GM19324 (cell line): ENCODE measurements around the gene SUSD4.

Experiments used
- ATAC-seq: cut with Tn5 transposase; IDR thresholded peaks from one replicate; pipeline ENCODE4 v1.9.1; 2021; ENCODE audit warnings: mild to moderate bottlenecking, moderate library complexity; ENCODE audit not compliant: unreplicated experiment, low FRiP score

The SUSD4 gene

DNA sequence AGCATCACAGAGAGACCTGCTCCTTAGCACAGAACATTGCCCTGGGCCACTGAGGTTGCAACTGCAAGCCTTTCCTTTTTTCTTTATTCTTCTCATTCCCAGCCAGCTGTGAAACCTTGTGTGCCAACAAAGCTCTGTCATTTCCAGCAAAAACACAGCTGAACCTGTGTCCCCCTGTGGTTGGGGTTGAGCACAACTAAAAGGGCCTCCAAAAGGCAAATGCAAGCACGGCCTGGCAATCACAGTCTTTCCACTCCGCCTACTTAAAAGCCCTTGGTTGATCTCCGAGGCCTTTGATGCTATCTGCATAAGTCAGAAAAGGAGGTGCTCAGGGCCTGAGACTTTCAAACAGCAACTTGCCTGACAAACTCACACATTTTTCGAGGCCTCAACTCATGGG lies 32.7 kb downstream of the SUSD4 start:
- ATAC-seq, result no peak

DNA sequence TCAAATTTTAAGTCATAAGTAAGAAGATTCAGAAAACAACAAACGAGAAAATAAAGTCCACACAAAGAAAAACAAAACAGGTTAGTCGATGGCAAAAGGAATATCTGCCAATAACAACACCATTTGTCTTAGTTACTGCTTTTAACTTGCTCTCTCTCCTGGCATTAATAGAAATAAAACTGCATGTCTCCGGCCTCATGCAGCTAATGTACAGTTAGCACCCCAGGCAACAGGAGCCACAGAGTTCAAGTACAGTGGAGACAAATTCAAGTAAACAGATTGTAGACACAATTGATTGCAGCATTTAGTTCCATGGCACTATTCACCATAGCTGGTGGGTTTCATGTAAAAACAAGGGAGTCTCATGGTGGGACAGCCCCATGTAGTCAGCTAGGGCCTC lies 33.5 kb downstream of the SUSD4 start:
- no peak for ATAC-seq

DNA sequence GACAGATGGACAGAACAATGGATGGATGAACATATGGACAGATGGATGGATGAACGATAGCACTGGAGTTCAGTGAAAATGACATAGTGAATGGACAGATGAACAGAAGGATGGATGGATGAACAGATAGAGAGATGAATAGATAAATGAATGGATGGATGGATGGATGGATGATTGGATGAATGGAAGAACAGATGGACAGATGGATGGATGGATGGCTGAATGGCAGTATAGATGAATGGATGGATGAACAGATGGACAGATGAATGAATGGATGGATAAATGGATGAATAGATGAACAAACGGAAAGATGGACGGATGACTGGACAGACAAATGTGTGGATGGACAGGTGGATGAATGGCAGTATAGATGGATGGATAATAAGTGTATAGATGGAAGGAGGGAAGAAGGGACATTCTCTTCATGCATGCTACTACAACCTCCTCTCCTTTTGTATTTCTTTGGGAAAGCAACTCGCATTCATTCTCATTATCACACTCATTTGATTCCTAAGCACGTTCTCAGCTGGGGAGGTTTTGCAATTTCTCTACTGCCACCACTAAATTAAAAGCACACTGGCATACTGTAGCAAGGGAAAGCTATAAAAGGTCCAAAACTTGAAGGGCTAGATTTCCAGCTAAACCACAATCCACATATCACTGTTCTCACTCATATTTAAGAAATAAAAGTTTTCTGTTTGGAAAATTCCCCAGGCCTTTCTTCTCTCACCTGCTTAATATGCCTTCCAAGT lies 34.1 kb downstream of the SUSD4 start:
- no peak for ATAC-seq

DNA sequence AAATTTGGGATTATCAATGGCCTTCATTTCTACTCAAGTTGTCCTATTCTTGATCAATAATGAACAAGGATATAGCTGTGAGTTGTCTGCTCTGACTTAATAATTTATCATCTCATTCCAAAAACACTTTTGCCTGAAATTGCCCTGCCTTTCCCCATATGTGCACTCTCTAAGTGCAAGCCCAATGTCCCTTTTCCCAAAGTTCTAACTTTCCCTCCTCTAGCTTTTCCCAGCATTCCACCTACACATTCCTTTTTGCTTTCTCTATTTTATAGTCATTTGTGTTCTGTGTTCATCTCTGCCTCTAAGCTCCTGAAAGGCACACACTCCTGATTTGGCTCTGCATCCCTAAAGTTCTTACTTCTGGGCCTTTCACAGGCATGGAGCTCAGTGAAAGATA lies 34.7 kb downstream of the SUSD4 start:
- ATAC-seq, result no peak

DNA sequence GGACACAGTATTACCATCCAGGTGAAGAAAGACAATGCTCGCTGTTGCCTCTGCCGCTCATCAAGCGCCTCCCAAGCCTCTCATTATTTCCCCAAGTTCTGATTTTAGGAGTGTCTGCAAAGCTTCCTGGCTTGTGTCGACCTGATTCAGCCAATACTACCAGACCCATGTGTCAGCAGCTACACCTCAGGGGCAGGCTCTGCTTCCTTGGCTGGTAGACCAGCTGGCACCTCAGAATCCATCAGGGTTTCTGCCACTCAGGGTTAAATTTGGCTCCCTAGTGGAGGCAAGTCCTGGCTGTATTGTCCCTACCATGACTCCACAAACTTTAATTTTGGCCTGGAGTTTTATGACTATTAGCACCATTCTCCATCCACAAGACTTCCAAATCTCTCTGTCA lies 35.4 kb downstream of the SUSD4 start:
- no peak for ATAC-seq

DNA sequence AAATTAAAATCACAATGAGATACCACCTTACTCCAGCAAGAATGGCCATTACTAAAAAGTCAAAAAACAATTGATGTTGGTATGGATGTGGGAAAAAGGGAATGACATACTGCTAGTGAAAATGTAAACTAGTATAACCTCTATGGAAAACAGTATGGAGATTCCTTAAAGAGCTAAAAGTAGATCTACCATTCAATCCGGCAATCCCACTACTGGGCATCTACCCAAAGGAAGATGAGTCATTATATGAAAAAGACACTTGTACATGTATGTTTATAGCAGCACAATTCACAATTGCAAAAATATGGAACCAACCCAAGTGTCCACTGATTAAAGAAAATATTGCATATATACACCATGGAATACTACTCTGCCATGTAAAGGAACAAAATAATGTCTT lies 37.2 kb downstream of the SUSD4 start:
- no peak for ATAC-seq

DNA sequence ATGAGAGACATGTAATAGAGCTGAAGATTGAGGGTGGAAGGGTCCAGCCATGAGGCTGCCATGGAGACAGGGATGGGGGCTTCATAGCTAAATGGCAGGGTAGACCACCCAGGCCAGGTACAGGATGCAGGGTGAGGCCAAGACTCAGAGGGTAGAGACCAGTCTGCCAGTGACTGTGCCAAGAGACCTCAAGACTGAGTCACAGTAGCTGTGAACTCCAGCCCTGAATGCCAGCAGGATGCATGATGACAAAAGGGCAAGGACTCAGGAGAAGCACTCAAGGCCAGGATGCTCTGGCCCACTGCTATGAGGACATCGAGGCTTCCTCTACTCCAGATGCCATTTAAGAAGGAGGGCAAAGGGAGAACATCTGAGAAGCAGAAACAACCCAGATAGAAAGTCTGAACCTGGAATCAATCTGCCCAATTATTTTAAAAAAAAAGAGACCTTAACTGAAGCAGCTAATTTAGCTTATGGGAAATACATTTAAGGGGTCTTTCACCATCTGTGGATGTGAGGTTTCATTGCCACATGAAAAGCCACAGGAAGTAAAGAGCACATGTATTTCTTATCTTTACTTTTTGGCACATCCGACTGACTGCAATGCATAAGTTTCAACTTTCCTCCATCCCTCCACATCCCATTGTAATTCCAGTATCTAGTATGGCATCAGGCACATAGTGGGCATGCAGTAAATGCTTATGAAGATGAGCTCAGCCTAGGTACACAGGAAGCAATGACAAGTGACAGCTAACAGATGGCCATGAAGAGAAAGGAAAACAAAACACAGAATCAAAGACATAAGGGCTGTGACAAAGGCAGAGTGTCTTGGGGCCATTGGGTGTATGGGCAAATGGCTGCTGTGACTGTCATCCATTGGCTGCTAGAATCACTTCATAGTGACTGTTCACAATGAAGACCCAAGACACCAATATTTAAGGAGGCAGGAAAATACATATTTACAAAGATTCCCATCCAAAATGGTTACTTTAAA lies 40.2 kb downstream of the SUSD4 start:
- no peak for ATAC-seq

DNA sequence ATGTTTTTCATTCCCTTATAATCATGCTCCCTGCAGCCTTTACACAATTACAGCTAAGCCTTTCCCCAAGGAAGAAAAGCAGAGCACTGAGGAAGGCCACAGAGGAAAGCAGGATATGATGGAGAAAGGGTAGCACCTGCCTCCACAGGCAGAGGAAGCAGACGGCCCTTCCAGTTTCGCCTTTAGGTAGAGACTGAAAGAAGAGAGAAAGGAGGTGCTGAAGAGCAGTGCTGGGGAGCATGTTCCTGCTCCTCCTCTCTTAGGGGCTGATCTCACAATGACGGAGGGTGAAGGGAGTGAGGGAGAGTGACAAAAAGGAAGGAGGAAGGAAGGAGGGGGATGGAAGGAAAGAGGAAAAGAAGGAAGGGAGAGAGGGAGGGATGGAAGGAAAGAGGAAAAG lies 41.1 kb downstream of the SUSD4 start:
- ATAC-seq, result no peak

- ATAC-seq, result no peak
These were observed 43.0 kb downstream of the SUSD4 start for GRCh38 chr1:223320959-223321358.

DNA sequence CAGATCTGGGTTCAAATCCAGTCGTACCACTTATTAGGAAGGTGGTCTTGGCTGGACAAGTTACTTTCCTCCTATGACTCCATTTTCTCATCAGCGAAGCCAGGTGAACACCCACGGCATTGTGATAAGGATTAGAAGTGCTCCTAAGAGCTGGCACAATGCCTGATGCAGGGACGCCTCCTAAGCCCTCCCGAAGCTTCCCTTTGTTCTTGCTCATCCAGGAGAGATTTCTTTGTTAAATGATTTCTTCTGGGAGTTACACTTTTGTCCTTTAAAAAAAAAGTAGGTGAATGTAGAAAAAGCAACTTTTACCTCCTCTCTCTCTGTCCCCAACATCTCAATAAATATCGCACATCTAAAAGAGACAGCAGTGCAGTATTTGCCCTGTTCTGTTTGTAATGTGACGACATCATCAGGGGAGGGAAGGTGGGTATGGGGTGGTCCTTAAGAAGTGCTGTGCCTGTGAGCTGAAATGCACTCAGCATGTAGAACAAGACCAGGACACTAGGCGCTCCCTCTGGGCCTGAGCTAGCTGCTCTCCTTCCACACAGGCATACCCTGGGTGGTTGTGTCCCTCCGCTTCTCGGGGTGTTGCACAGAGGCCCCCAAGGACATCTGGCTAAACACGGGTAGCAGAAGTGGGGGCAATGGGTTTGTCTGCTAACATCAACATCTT lies 43.9 kb downstream of the SUSD4 start:
- no peak for ATAC-seq

DNA sequence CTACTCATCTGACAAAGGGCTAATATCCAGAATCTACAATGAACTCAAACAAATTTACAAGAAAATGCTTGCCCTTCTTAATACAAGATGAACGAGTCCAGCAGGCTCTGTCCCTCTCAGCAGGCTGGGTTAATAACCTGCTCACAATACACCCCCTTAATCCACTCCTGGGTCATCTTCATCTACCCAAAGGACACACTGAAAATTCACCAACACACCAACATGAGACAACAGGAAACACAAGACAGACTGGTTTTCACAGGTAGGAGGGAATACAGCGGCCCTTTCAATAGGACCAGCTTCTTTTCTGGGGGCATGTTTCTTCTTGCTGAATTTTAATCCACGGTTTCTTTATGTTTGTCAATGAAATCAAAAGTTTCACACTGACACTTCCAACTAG lies 44.6 kb downstream of the SUSD4 start:
- ATAC-seq, result no peak

GRCh38 chr1:223316082-223316481 lies 47.9 kb downstream of the SUSD4 start:
- ATAC-seq, result no peak

GRCh38 chr1:223315665-223316064 lies 48.3 kb downstream of the SUSD4 start:
- ATAC-seq, result no peak

GRCh38 chr1:223313415-223313754 lies 50.6 kb downstream of the SUSD4 start:
- ATAC-seq, result no peak

- no peak for ATAC-seq
These were observed 51.1 kb downstream of the SUSD4 start for GRCh38 chr1:223312705-223313414.

DNA sequence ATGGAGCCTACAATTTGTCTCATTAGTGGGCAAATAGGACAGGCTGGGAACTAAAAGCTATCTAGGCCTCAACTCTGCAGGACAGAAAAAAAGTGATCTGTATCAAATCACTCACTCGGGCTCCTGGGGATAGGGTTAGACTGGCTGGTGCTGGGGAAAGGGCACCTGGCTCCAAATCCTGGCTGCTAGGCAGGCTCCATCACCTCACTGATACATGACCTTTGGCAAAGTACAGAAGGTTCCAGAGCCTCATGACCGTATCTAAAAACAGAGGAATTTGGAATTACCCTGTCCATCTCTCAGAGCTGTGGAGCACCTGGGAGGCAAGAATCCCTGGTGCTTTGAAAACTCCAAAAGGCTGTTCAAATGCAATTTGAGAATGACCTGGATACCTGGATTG lies 51.7 kb downstream of the SUSD4 start:
- no peak for ATAC-seq

DNA sequence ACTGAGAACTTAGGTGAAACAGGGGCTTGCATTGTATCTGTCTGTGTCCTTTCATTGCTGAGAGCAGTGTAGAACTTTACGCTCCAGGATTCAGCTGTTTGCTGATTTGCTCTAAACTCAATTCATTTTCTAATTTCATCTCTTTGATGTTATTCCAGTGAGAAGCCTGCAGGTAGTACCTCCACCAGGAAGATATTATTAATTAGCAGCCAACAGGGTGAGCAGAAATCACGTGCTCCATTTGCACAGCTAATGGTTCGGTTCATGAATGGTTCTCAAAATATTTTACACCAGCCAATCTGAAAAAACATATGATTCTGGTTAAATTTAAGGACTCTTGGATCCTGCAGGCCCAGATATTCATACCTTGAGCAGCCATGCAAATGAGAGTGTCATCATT lies 52.1 kb downstream of the SUSD4 start:
- no peak for ATAC-seq

DNA sequence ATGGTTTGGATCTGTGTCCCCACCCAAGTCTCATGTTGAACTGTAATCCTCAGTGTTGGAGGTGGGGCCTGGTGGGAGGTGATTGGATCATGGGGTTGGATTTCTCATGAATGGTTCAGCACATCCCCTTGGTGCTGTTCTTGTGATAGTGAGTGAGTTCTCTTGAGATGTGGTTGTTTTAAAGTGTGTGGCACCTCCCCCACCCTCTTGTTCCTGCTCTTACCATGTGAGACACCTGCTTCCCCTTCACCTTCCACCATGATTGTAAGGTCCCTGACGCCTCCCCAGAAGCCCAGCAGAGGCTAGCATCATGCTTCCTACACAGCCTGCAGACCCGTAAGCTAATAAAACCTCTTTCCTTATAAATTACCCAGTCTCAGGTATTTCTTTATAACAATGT lies 55.8 kb downstream of the SUSD4 start:
- no peak for ATAC-seq

- no peak for ATAC-seq
These were observed 56.4 kb downstream of the SUSD4 start for GRCh38 chr1:223307544-223307943.

- no peak for ATAC-seq
These were observed 59.0 kb downstream of the SUSD4 start for GRCh38 chr1:223304931-223305330.

- ATAC-seq, result no peak
These were observed 62.6 kb downstream of the SUSD4 start for GRCh38 chr1:223301371-223301770.
